Measurements from ENCODE around the gene PIGL.
"Not testable (repeated sequence)": the region's sequence is repeated elsewhere in the genome, so short reads cannot be mapped to it uniquely, and the experiment has no call there.

GRCh38 chr17:16202554-16203500, 14.2 kb upstream of the PIGL start:
- TF ChIP-seq CTCF, POLR2A (IDR thresholded peaks at IDR 0.05): not testable (repeated sequence)

Measured in uterus (tissue), 2 donors.